ENCODE data around the gene OCA2. TPM values are rescaled to one million over a fixed set of nuclear protein-coding genes. Genes with fewer than 3 reads are reported as not detected.

The OCA2 gene
- total and polyA plus RNA-seq, 2 of the 4 experiments (the other 2 are of a cell fraction): under 0.01 to 0.03 TPM

DNA sequence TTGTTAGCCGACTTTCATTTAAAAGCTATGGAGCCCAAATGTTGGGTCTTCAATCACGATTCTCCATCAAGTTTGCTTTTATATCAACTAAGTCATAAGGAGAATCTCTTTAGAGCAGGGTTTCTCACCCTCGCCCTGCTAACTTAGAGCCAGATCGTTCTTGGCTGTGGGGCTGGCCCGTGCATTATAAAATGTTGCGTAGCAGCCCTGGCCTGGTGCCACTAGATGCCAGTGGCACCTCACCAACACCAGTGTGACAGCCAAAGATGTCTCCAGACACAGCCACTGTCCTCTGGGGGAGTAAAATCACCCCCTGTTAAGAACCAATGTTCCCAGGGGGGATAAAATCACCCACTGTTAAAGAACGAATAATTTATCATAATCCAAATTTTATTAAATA, 226.1 kb downstream of the OCA2 start:
- in situ Hi-C loops (cut with MboI; ENCODE audit: low sequenced_read_pairs) (no loop called here), intact Hi-C loops (cut with micrococcal nuclease) (no loop called here), dilution Hi-C loops (cut with HindIII; ENCODE audit: low sequenced_read_pairs, unreplicated experiment) (no loop called here)
- H4K20me1 ChIP-seq (ENCODE audit: insufficient read depth, low read length): no peaks in the 10 kb centered on the region
- H3K9ac ChIP-seq (ENCODE audit: low read depth, low read length): no peak overlapping the region
- H2AFZ ChIP-seq (replicated peaks; ENCODE audit: low read length, poor library complexity): no peak overlapping the region
- no peak overlapping the region for H2AK9ac ChIP-seq (replicated peaks; ENCODE audit: low read depth, low read length, poor library complexity)
- no peak for ATAC-seq (ENCODE audit: low read depth)
- no peaks in the 10 kb centered on the region for H3K36me3 ChIP-seq (ENCODE audit: control insufficient read depth, insufficient read depth, low read length)
- no peak overlapping the region for H3K14ac ChIP-seq (replicated peaks; ENCODE audit: low read depth, low read length)
- H3K27me3 ChIP-seq (ENCODE audit: control insufficient read depth, insufficient read depth, low read length): no peaks in the 10 kb centered on the region
- WGBS, 2 experiments (ENCODE audit: extremely low coverage in 2 of 2, insufficient read length in 1 of 2): no CpG with 5 or more reads among the region's 7 CpGs
- peaks cover 10% of the 10 kb centered on the region for H3K9me3 ChIP-seq (ENCODE audit: control insufficient read depth, insufficient read depth, low read length)
- H2BK15ac ChIP-seq (ENCODE audit: low read depth, low read length): no peak overlapping the region
- TF ChIP-seq MXI1 (IDR thresholded peaks at IDR 0.05; ENCODE audit: borderline replicate concordance, low read depth, low read length) (no peak), BHLHE40 (IDR thresholded peaks at IDR 0.05; ENCODE audit: low read depth, low read length) (no peak), CHD1 (IDR thresholded peaks at IDR 0.05; ENCODE audit: low read depth, low read length) (no peak), RFX5 (IDR thresholded peaks at IDR 0.05; ENCODE audit: low read depth, low read length) (no peak), FOS (IDR thresholded peaks at IDR 0.05; ENCODE audit: low read depth, low read length) (no peak), MAFK (IDR thresholded peaks at IDR 0.05; ENCODE audit: low read depth, low read length) (no peak), SMC3 (IDR thresholded peaks at IDR 0.05; ENCODE audit: low read depth, low read length) (no peak), MAZ (IDR thresholded peaks at IDR 0.05; ENCODE audit: borderline replicate concordance, low read depth, low read length) (no peak), CEBPB (IDR thresholded peaks at IDR 0.05; ENCODE audit: low read depth, low read length) (no peak), NFE2L2 (IDR thresholded peaks at IDR 0.05; ENCODE audit: low read depth, low read length) (no peak), RAD21 (IDR thresholded peaks at IDR 0.05; ENCODE audit: low read length) (no peak), POLR2A (IDR thresholded peaks at IDR 0.05; ENCODE audit: low read depth, low read length) (no peak), RCOR1 (IDR thresholded peaks at IDR 0.05; ENCODE audit: insufficient replicate concordance, low read length) (no peak)
- TF ChIP-seq, protein P1, sequence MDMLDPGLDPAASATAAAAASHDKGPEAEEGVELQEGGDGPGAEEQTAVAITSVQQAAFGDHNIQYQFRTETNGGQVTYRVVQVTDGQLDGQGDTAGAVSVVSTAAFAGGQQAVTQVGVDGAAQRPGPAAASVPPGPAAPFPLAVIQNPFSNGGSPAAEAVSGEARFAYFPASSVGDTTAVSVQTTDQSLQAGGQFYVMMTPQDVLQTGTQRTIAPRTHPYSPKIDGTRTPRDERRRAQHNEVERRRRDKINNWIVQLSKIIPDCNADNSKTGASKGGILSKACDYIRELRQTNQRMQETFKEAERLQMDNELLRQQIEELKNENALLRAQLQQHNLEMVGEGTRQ (IDR thresholded peaks at IDR 0.05; ENCODE audit: low read depth, low read length): no peak
- TF ChIP-seq, protein P2, sequence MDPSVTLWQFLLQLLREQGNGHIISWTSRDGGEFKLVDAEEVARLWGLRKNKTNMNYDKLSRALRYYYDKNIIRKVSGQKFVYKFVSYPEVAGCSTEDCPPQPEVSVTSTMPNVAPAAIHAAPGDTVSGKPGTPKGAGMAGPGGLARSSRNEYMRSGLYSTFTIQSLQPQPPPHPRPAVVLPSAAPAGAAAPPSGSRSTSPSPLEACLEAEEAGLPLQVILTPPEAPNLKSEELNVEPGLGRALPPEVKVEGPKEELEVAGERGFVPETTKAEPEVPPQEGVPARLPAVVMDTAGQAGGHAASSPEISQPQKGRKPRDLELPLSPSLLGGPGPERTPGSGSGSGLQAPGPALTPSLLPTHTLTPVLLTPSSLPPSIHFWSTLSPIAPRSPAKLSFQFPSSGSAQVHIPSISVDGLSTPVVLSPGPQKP (IDR thresholded peaks at IDR 0.05; ENCODE audit: borderline replicate concordance, low read depth, low read length): no peak
- TF ChIP-seq, protein P3, sequence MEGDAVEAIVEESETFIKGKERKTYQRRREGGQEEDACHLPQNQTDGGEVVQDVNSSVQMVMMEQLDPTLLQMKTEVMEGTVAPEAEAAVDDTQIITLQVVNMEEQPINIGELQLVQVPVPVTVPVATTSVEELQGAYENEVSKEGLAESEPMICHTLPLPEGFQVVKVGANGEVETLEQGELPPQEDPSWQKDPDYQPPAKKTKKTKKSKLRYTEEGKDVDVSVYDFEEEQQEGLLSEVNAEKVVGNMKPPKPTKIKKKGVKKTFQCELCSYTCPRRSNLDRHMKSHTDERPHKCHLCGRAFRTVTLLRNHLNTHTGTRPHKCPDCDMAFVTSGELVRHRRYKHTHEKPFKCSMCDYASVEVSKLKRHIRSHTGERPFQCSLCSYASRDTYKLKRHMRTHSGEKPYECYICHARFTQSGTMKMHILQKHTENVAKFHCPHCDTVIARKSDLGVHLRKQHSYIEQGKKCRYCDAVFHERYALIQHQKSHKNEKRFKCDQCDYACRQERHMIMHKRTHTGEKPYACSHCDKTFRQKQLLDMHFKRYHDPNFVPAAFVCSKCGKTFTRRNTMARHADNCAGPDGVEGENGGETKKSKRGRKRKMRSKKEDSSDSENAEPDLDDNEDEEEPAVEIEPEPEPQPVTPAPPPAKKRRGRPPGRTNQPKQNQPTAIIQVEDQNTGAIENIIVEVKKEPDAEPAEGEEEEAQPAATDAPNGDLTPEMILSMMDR (conservative IDR thresholded peaks at IDR 0.05; ENCODE audit: low read depth, low read length): no peak
- no peak overlapping the region for H3K23ac ChIP-seq (ENCODE audit: low read depth, low read length)
- H2BK120ac ChIP-seq (ENCODE audit: low read depth, low read length): no peak overlapping the region
- H3K18ac ChIP-seq (ENCODE audit: low read depth, low read length): no peak overlapping the region
- H4K8ac ChIP-seq (ENCODE audit: low read depth in 2 of 2, low read length in 2 of 2): no peak overlapping the region
- no peak overlapping the region for H2BK5ac ChIP-seq (ENCODE audit: low read depth, low read length, poor library complexity, severe bottlenecking)
- no peak overlapping the region for H4K91ac ChIP-seq (ENCODE audit: insufficient read depth, low read depth, low read length)
- H3K4me3 ChIP-seq (ENCODE audit: insufficient read depth, low read depth, low read length): no peak overlapping the region
- no peak overlapping the region for H3K56ac ChIP-seq (ENCODE audit: extremely low read depth, insufficient read depth, low read length)
- no peak overlapping the region for H2BK20ac ChIP-seq (ENCODE audit: low read depth, low read length)
- no peak overlapping the region for H3K4me2 ChIP-seq (ENCODE audit: low read depth, low read length)
- no peak for DNase-seq
- CTCF ChIA-PET: no interaction called here
- POLR2A ChIA-PET (ENCODE audit: unreplicated experiment): no interaction called here
- no peak overlapping the region for H3K27ac ChIP-seq (ENCODE audit: insufficient read depth, low read length)
- no peaks in the 10 kb centered on the region for H3K4me1 ChIP-seq (ENCODE audit: control insufficient read depth, insufficient read depth, low read length)
- H3K9me1 ChIP-seq (ENCODE audit: insufficient read depth, low read length): no peaks in the 10 kb centered on the region
- no peak overlapping the region for H2AK5ac ChIP-seq (ENCODE audit: low read depth, low read length)
- H3K4ac ChIP-seq (ENCODE audit: low read depth, low read length): no peak overlapping the region
- no TSS peak for BruUV-seq (replicated peaks)
- no peaks in the 10 kb centered on the region for H3K79me1 ChIP-seq (ENCODE audit: low read depth in 1 of 2, low read length in 2 of 2)
- H4K5ac ChIP-seq (ENCODE audit: low read depth, low read length): no peak overlapping the region

All from IMR-90 (cell line).